ENCODE measurements around the gene PIGA.

PIGA gene

GRCh38 chrX:15322072-15322471 is 13.3 kb downstream of the PIGA start:
- H3K9me3 ChIP-seq (ENCODE audit: severe bottlenecking) = no peaks in the 10 kb centered on the region
- no peak overlapping the region for H3K27ac ChIP-seq (ENCODE audit: poor library complexity, severe bottlenecking)
- H3K4me1 ChIP-seq (ENCODE audit: insufficient read depth, poor library complexity, severe bottlenecking) = no peaks in the 10 kb centered on the region
- TF ChIP-seq CTCF (IDR thresholded peaks at IDR 0.05; ENCODE audit: poor library complexity, severe bottlenecking) = no peak
- H3K36me3 ChIP-seq (ENCODE audit: low read depth) = peaks cover 36% of the 10 kb centered on the region
- no peak overlapping the region for H3K4me3 ChIP-seq (ENCODE audit: severe bottlenecking)
- no peaks in the 10 kb centered on the region for H3K27me3 ChIP-seq (ENCODE audit: insufficient read depth, poor library complexity, severe bottlenecking)
- ATAC-seq (ENCODE audit: low read depth) = no peak
- DNase-seq (ENCODE audit: low spot score) = no peak

- H3K9me3 ChIP-seq (ENCODE audit: severe bottlenecking) = no peaks in the 10 kb centered on the region
- peaks cover 36% of the 10 kb centered on the region for H3K36me3 ChIP-seq (ENCODE audit: low read depth)
- ATAC-seq (ENCODE audit: low read depth) (no peak), DNase-seq (ENCODE audit: low spot score) (no peak)
- no peak overlapping the region for H3K4me3 ChIP-seq (ENCODE audit: severe bottlenecking)
- no peaks in the 10 kb centered on the region for H3K4me1 ChIP-seq (ENCODE audit: insufficient read depth, poor library complexity, severe bottlenecking)
- H3K27me3 ChIP-seq (ENCODE audit: insufficient read depth, poor library complexity, severe bottlenecking) = no peaks in the 10 kb centered on the region
- no peak overlapping the region for H3K27ac ChIP-seq (ENCODE audit: poor library complexity, severe bottlenecking)
- no peak for TF ChIP-seq CTCF (IDR thresholded peaks at IDR 0.05; ENCODE audit: poor library complexity, severe bottlenecking)
These were observed 13.9 kb downstream of the PIGA start for GRCh38 chrX:15321447-15321846.

- H3K27me3 ChIP-seq (ENCODE audit: insufficient read depth, poor library complexity, severe bottlenecking) = no peaks in the 10 kb centered on the region
- TF ChIP-seq CTCF (IDR thresholded peaks at IDR 0.05; ENCODE audit: poor library complexity, severe bottlenecking) = no peak
- no peak overlapping the region for H3K4me3 ChIP-seq (ENCODE audit: severe bottlenecking)
These were observed 15.0 kb downstream of the PIGA start for GRCh38 chrX:15320297-15320696.

GRCh38 chrX:15319075-15319474 is 16.2 kb downstream of the PIGA start:
- Histone ChIP-seq H3K4me3 (ENCODE audit: severe bottlenecking) (no peak overlapping the region), H3K36me3 (ENCODE audit: low read depth) (peaks cover 16% of the 10 kb centered on the region)
- no peak for TF ChIP-seq CTCF (IDR thresholded peaks at IDR 0.05; ENCODE audit: poor library complexity, severe bottlenecking)

More at GRCh38 chrX:15320297-15320696, 15.0 kb downstream of the PIGA start:
- DNase-seq (ENCODE audit: low spot score) (no peak), ATAC-seq (ENCODE audit: low read depth) (no peak)
- H3K9me3 ChIP-seq (ENCODE audit: severe bottlenecking) = no peaks in the 10 kb centered on the region
- H3K27ac ChIP-seq (ENCODE audit: poor library complexity, severe bottlenecking) = no peak overlapping the region
- H3K4me1 ChIP-seq (ENCODE audit: insufficient read depth, poor library complexity, severe bottlenecking) = no peaks in the 10 kb centered on the region
- peaks cover 28% of the 10 kb centered on the region for H3K36me3 ChIP-seq (ENCODE audit: low read depth)

GRCh38 chrX:15315509-15315908 is 19.8 kb downstream of the PIGA start, which contains the start of gene ASB11:
TSS of gene ASB11 (minus strand) at chrX:15315640. CDS start at chrX:15315605, 35 bp downstream.
- Histone ChIP-seq H3K4me3 (ENCODE audit: severe bottlenecking) (no peak within 1 kb of the TSS), H3K27ac (ENCODE audit: poor library complexity, severe bottlenecking) (no peak within 1 kb of the TSS)

More at GRCh38 chrX:15319075-15319474, 16.2 kb downstream of the PIGA start:
- Histone ChIP-seq H3K9me3 (ENCODE audit: severe bottlenecking) (no peaks in the 10 kb centered on the region), H3K27me3 (ENCODE audit: insufficient read depth, poor library complexity, severe bottlenecking) (no peaks in the 10 kb centered on the region), H3K4me1 (ENCODE audit: insufficient read depth, poor library complexity, severe bottlenecking) (no peaks in the 10 kb centered on the region), H3K27ac (ENCODE audit: poor library complexity, severe bottlenecking) (no peak overlapping the region)
- ATAC-seq (ENCODE audit: low read depth) (no peak), DNase-seq (ENCODE audit: low spot score) (no peak)

More at GRCh38 chrX:15315509-15315908, 19.8 kb downstream of the PIGA start, which contains the start of gene ASB11:
- Histone ChIP-seq H3K9me3 (ENCODE audit: severe bottlenecking) (no peaks in the 10 kb centered on the region), H3K36me3 (ENCODE audit: low read depth) (no peaks in the 10 kb centered on the region; the same call in 1 of the 2 replicates), H3K4me1 (ENCODE audit: insufficient read depth, poor library complexity, severe bottlenecking) (no peaks in the 10 kb centered on the region), H3K27me3 (ENCODE audit: insufficient read depth, poor library complexity, severe bottlenecking) (no peaks in the 10 kb centered on the region)
- ATAC-seq (ENCODE audit: low read depth) (no peak), DNase-seq (ENCODE audit: low spot score) (no peak)
- TF ChIP-seq CTCF (IDR thresholded peaks at IDR 0.05; ENCODE audit: poor library complexity, severe bottlenecking) = no peak
